ENCODE data around the gene SLC25A31.

Gene SLC25A31

GRCh38 chr4:127822430-127822829, 92.2 kb downstream of the SLC25A31 start:
- Histone ChIP-seq H3K9ac (ENCODE audit: low read depth, low read length, poor library complexity) (no peak overlapping the region), H2AK5ac (ENCODE audit: low read depth, low read length) (no peak overlapping the region), H2BK12ac (ENCODE audit: low read length) (no peak overlapping the region), H3K27ac (replicated peaks; ENCODE audit: low read length) (no peak overlapping the region), H2BK5ac (ENCODE audit: low read length) (no peak overlapping the region), H3K14ac (ENCODE audit: low read length) (no peak overlapping the region), H3K27me3 (ENCODE audit: control insufficient read depth in 3 of 3, insufficient read depth in 3 of 3, low read depth in 1 of 3, low read length in 3 of 3) (no peaks in the 10 kb centered on the region), H4K91ac (ENCODE audit: low read depth, low read length, poor library complexity) (no peak overlapping the region), H3K9me3 (replicated peaks in 1 of 2; ENCODE audit: control insufficient read depth in 2 of 2, insufficient read depth in 1 of 2, low read depth in 1 of 2, low read length in 2 of 2) (no peaks in the 10 kb centered on the region), H4K8ac (ENCODE audit: low read depth, low read length) (no peak overlapping the region), H2AFZ (ENCODE audit: low read length) (no peak overlapping the region), H3K23ac (ENCODE audit: low read depth, low read length, poor library complexity) (no peak overlapping the region), H3K4me3 (ENCODE audit: low read length in 2 of 2) (no peak overlapping the region), H2BK15ac (ENCODE audit: low read length) (no peak overlapping the region), H3K36me3 (replicated peaks in 1 of 2; ENCODE audit: control insufficient read depth in 2 of 2, insufficient read depth in 2 of 2, low read length in 2 of 2) (peaks cover 0 to 74% of the 10 kb centered on the region in 2 donors), H3K4me1 (ENCODE audit: control insufficient read depth in 2 of 2, insufficient read depth in 1 of 2, low read depth in 1 of 2, low read length in 2 of 2) (no peaks in the 10 kb centered on the region), H2BK120ac (ENCODE audit: low read depth, low read length) (no peak overlapping the region), H3K4me2 (ENCODE audit: insufficient read depth, low read length, poor library complexity, severe bottlenecking) (no peak overlapping the region), H3K79me1 (ENCODE audit: low read depth, low read length) (no peaks in the 10 kb centered on the region), H3K4ac (ENCODE audit: low read length) (no peak overlapping the region), H3K18ac (ENCODE audit: low read length) (no peak overlapping the region)
- no peak for DNase-seq (ENCODE audit: low spot score)
- WGBS, 2 donors (ENCODE audit: extremely low coverage in 2 of 2, insufficient read length in 2 of 2, insufficient replicate concordance in 1 of 2): no CpG with 5 or more reads among the region's 2 CpGs
